Stomach (tissue), 9 donors: ENCODE measurements around the gene GAL3ST3. TPM values are rescaled to one million over a fixed set of nuclear protein-coding genes. Genes with fewer than 3 reads are reported as not detected.

ENCODE experiments used
- DNase-seq, 2 donors: peaks; one replicate each; pipeline versions ENCODE4 v3.0.0 to v3.0.0-alpha.2; 2013 to 2019
- H3K27ac ChIP-seq, 5 donors: fragments of 200-600 bp in 4 of 5; sonication (generic) in 4 of 5; one replicate each; pipeline ENCODE4 v1.5.1; 2013 to 2019; ENCODE audit warnings: mild to moderate bottlenecking in 1 of 5, moderate library complexity in 1 of 5
- H3K27me3 ChIP-seq, 3 donors: fragments of 200-600 bp; sonication (generic); one replicate each; pipeline ENCODE4 v1.5.1; 2017 to 2019; ENCODE audit warnings: mixed run types in 1 of 3
- H3K36me3 ChIP-seq, 4 donors: fragments of 200-600 bp; sonication (generic); 1 replicate in 3 of 4; 2 replicates in 1 of 4; pipeline ENCODE4 v1.5.1; 2016 to 2019
- H3K4me1 ChIP-seq, 4 donors: fragments of 200-600 bp; sonication (generic); one replicate each; pipeline ENCODE4 v1.5.1; 2016 to 2019
- H3K4me3 ChIP-seq, 4 donors: fragments of 200-600 bp; sonication (generic) in 3 of 4; one replicate each; pipeline ENCODE4 v1.5.1; 2016 to 2019; ENCODE audit warnings: mild to moderate bottlenecking in 1 of 4
- H3K9me3 ChIP-seq, 4 donors: fragments of 200-600 bp; sonication (generic); one replicate each; pipeline ENCODE4 v1.5.1; 2016 to 2019
- CTCF ChIP-seq, 7 experiments: fragments of 450-650 bp in 4 of 7; fragments of 200-600 bp in 3 of 7; sonication (generic) in 3 of 7; IDR thresholded peaks; one replicate each; pipeline ENCODE4 v1.5.1; 2016 to 2019; ENCODE audit warnings: antibody characterized with exemption in 7 of 7, control low read depth in 2 of 7, mild to moderate bottlenecking in 1 of 7
- EP300 ChIP-seq: sonication (generic); formaldehyde crosslinking; IDR thresholded peaks from one replicate; pipeline ENCODE4 v1.6.1; 2017; ENCODE audit warnings: antibody characterized with exemption
- POLR2A ChIP-seq, 4 donors: fragments of 450-650 bp; IDR thresholded peaks; one replicate each; pipeline ENCODE4 v1.6.1; 2016; ENCODE audit warnings: antibody characterized with exemption in 4 of 4, control low read depth in 2 of 4, mild to moderate bottlenecking in 1 of 4, moderate library complexity in 1 of 4
- POLR2AphosphoS5 ChIP-seq, 3 donors: sonication (generic); formaldehyde crosslinking; IDR thresholded peaks; one replicate each; pipeline ENCODE4 v1.6.1; 2016; ENCODE audit warnings: antibody characterized with exemption in 3 of 3
- WGBS, 5 donors: extraction: QIAGEN DNeasy Blood & Tissue Kit in 3 of 5; methylation state at CpG; one replicate each; pipeline versions ENCODE4 v1.1.5 to v1.1.7; 2013 to 2018; 5-methylcytosine and 5-hydroxymethylcytosine counted together
- intact Hi-C: fragments of 100-400 bp; cut with DNase I; formaldehyde crosslinking; loops from one replicate; pipeline ENCODE4 v1.15.1; 2023; ENCODE audit warnings: low total_unique reads
- polyA plus RNA-seq, 3 donors: library from polyadenylated mRNA; stranded (reverse); fragments of 200-250 nt; gene quantifications; one replicate each; pipeline ENCODE4 v1.2.3, GENCODE V29; 2013
- total RNA-seq, 5 donors: library from RNA; depleted of rRNA; stranded (reverse); fragments of >200 nt; gene quantifications; one replicate each; pipeline versions ENCODE4 v1.1.0 to v1.2.3, GENCODE V29; 2014 to 2016
- donor health status: healthy with polysubstance abuse.
- donor health status: Bipolar disorder and iron deficiency.
- donor health status: healthy.

Gene GAL3ST3
- total and polyA plus RNA-seq, 8 donors, result not detected

- Histone ChIP-seq H3K27ac (no peak overlapping the region), H3K27me3 (peaks cover 0 to 35% (median 19%) of the 10 kb centered on the region in 3 donors), H3K36me3 (no peaks in the 10 kb centered on the region), H3K4me1 (peaks cover 13 to 17% (median 16%) of the 10 kb centered on the region in 4 donors), H3K9me3 (no peaks in the 10 kb centered on the region), H3K4me3 (no peak overlapping the region)
- no peak for DNase-seq
- WGBS, 5 donors, result 56 to 67% (median 62%) methylated on average over 6 of the region's 6 CpGs
- TF ChIP-seq EP300, result no peak
- TF ChIP-seq POLR2A (IDR thresholded peaks at IDR 0.05), result no peak
- TF ChIP-seq CTCF (IDR thresholded peaks at IDR 0.05), result no peak
- no peak for TF ChIP-seq POLR2AphosphoS5 (IDR thresholded peaks at IDR 0.05)
- intact Hi-C loops, result no loop called here
Observed at GRCh38 chr11:66044757-66045156, 4.2 kb downstream of the GAL3ST3 start.

- H3K4me3 ChIP-seq, result no peak overlapping the region
- H3K27me3 ChIP-seq, result peaks cover 0 to 20% (median 8%) of the 10 kb centered on the region in 3 donors
- intact Hi-C loops, result no loop called here
- WGBS, 5 donors, result 96 to 98% (median 97%) methylated on average over 86 to 88 of the region's 88 CpGs
- no peak for DNase-seq
- H3K36me3 ChIP-seq, result no peaks in the 10 kb centered on the region
- peaks cover 7 to 10% (median 9%) of the 10 kb centered on the region in 4 donors for H3K4me1 ChIP-seq
- no peaks in the 10 kb centered on the region for H3K9me3 ChIP-seq
- no peak overlapping the region for H3K27ac ChIP-seq
- TF ChIP-seq CTCF (IDR thresholded peaks at IDR 0.05) (no peak), EP300 (no peak), POLR2AphosphoS5 (IDR thresholded peaks at IDR 0.05) (no peak), POLR2A (IDR thresholded peaks at IDR 0.05) (no peak)
Observed at GRCh38 chr11:66042996-66043906, 5.7 kb downstream of the GAL3ST3 start.

GRCh38 chr11:66042227-66042995 is 6.5 kb downstream of the GAL3ST3 start:
- 95 to 97% (median 96%) methylated on average over 65 to 81 of the region's 81 CpGs for WGBS, 5 donors
- intact Hi-C loops, result no loop called here
- H3K9me3 ChIP-seq, result no peaks in the 10 kb centered on the region
- H3K27ac ChIP-seq, result no peak overlapping the region
- no peak for TF ChIP-seq CTCF (IDR thresholded peaks at IDR 0.05)
- TF ChIP-seq POLR2A (IDR thresholded peaks at IDR 0.05), result no peak
- TF ChIP-seq EP300, result no peak
- no peak for TF ChIP-seq POLR2AphosphoS5 (IDR thresholded peaks at IDR 0.05)
- H3K36me3 ChIP-seq, result no peaks in the 10 kb centered on the region
- DNase-seq, result no peak
- no peak overlapping the region for H3K4me3 ChIP-seq
- peaks cover 0 to 13% (median 2%) of the 10 kb centered on the region in 3 donors for H3K27me3 ChIP-seq
- H3K4me1 ChIP-seq, result peaks cover 7 to 10% (median 9%) of the 10 kb centered on the region in 4 donors

- Histone ChIP-seq H3K9me3 (no peaks in the 10 kb centered on the region), H3K4me3 (no peak overlapping the region), H3K27ac (no peak overlapping the region), H3K27me3 (peaks cover 0 to 20% (median 0%) of the 10 kb centered on the region in 3 donors), H3K4me1 (peaks cover 0 to 2% (median 2%) of the 10 kb centered on the region in 4 donors), H3K36me3 (no peaks in the 10 kb centered on the region)
- no peak for TF ChIP-seq CTCF (IDR thresholded peaks at IDR 0.05)
- TF ChIP-seq POLR2AphosphoS5 (IDR thresholded peaks at IDR 0.05), result no peak
- no peak for TF ChIP-seq POLR2A (IDR thresholded peaks at IDR 0.05)
- no peak for TF ChIP-seq EP300
- 69 to 92% (median 84%) methylated on average over 3 of the region's 3 CpGs for WGBS, 5 donors
- intact Hi-C loops, result no loop called here
- no peak for DNase-seq
Observed at GRCh38 chr11:66039765-66040164, 9.2 kb downstream of the GAL3ST3 start.
